Renal cortex interstitium (tissue), 11 donors: ENCODE data around the gene JAKMIP1. TPM values are rescaled to one million over a fixed set of nuclear protein-coding genes. Genes with fewer than 3 reads are reported as not detected.

Experiments
- DNase-seq, 11 donors: peaks; one replicate each; pipeline ENCODE4 v3.0.0-alpha.2; 2013; ENCODE audit warnings: low read depth in 9 of 11, low spot score in 4 of 11; ENCODE audit errors: extremely low read depth in 1 of 11
- polyA plus RNA-seq, 3 donors: library from polyadenylated mRNA; unstranded; fragments of 120-200 nt; gene quantifications; one replicate each; pipeline ENCODE4 v1.2.1, GENCODE V29; 2013; ENCODE audit not compliant: insufficient read length in 3 of 3

The JAKMIP1 gene
- polyA plus RNA-seq, 3 donors: 0.09 to 0.14 TPM; not detected in 1

GRCh38 chr4:6191448-6192130 is 8.8 kb downstream of the JAKMIP1 start:
- DNase-seq: no peak

DNA sequence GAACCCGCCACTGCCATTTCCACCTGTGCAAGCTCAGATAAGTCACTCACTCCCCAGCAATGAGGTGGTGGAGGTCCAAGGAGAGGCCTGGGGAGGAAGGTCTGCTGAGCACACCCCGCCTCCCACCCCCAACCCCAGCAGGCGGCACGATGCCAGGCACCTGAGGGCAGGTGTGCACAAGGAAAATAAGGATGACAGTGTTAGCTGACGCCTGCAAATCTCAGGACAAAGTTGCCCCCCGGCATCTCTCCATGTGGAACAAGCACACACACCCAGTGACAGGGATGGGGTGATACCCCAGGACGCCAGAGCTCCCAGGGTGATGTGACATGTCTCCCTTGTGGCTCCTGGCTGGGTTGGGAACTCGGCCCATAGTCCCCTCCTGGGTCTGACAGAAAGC is 9.9 kb downstream of the JAKMIP1 start:
- no peak for DNase-seq

- no peak for DNase-seq
Observed at GRCh38 chr4:6189511-6189910, 10.8 kb downstream of the JAKMIP1 start.

- no peak for DNase-seq
Observed at GRCh38 chr4:6188687-6189305, 11.6 kb downstream of the JAKMIP1 start.

GRCh38 chr4:6184169-6184568 is 16.2 kb downstream of the JAKMIP1 start:
- DNase-seq: no peak

DNA sequence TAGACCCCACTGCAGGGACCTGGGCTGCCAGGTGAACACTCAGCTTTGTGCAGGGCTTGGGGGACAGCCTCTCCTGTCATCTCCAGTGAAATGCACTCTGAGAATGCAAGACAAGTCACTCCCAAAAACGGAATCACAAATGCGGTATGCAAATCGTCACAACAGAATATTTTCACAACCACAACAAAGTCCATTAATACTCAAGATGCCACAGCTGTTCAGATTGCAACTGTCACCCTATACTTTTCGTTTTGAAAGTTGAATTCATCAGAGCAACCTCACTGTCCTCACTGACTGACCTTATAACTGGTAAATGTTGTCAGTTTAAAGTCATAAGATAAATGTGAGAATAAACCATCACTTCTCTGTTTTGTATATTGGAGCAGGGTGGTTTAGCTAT is 16.6 kb downstream of the JAKMIP1 start:
- DNase-seq: no peak

GRCh38 chr4:6182376-6183280 is 17.7 kb downstream of the JAKMIP1 start:
- DNase-seq: no peak

DNA sequence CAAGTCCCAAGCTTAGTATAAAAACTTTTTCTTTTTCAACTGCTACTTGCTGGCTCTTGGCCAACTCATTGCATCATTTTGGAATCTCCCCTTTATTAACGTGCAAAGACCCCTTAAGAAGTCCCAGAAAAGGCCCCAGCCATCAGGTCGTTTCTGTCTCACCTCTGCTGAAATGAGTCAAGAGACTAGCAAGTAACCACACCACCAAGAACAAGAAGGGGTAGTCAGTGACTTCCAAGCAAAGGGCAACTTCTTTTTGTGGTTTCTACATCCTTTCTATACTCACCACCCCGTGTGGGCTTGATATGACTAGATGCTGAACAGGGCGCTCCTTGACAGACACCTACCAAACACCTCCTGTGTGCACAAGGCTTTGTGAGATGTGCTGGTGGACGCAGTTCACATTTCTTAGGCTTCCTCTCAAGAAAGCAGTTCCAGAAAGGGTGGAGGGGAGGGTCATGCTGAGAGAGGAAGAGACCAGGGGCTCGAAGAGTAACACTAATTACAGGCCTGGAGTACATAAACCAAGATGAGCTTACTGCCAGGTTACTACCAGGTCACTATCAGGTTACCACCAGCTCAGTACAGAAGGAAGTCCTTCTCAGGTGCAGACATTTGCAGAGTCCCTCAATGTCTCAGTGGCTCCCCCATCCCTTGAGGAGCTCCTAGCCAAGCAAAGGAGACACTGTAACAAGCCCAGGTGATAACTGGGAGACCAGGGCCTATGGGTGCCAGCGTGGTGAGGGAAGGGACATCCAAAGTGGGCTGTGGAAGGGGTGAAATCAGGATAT is 19.3 kb downstream of the JAKMIP1 start:
- DNase-seq: no peak

- DNase-seq: no peak
Observed at GRCh38 chr4:6179362-6179761, 21.0 kb downstream of the JAKMIP1 start.

DNA sequence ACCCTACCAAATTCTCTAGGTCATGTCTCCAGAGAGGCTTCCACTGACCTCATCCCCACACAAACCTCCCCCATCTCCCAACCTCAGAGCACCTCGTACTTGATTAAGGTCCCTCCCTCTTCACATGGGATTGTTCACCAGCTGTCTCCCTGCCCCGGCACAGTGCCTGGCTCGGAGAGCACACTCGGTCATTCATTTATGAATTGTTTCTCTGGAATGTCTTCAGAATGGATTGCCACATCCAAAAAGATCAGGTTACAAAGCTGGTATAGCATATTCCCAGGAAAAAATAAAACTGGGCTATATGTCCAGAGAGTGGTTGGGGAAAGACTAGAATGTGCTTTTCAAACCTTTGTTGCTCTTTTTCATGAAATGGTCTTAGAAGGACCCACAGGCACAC is 21.6 kb downstream of the JAKMIP1 start:
- DNase-seq: no peak

- DNase-seq: no peak
Observed at GRCh38 chr4:6177587-6178197, 22.7 kb downstream of the JAKMIP1 start.

DNA sequence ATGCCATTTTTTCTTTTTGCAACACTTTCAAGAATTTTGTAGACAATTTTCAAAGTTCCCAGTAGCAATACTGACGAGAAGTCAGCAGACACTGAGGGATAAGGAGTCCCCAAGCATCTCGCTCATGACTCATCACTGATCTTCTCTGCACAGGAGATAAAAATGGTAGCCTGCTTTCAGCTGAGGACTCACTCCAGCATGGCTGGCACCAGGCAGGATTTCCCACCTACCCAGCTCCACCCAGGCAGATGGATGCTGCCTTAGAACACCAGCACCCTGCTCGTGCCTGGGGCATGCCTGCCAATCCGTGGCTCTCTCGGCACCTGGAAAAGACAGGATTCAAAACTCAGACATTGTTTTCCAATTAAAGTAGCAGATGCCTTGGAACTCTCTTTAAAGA is 24.9 kb downstream of the JAKMIP1 start:
- no peak for DNase-seq

GRCh38 chr4:6172927-6173200 is 27.5 kb downstream of the JAKMIP1 start:
- no peak for DNase-seq

GRCh38 chr4:6172093-6172926 is 28.0 kb downstream of the JAKMIP1 start:
- no peak for DNase-seq

GRCh38 chr4:6169239-6169638 is 31.1 kb downstream of the JAKMIP1 start:
- DNase-seq: no peak

DNA sequence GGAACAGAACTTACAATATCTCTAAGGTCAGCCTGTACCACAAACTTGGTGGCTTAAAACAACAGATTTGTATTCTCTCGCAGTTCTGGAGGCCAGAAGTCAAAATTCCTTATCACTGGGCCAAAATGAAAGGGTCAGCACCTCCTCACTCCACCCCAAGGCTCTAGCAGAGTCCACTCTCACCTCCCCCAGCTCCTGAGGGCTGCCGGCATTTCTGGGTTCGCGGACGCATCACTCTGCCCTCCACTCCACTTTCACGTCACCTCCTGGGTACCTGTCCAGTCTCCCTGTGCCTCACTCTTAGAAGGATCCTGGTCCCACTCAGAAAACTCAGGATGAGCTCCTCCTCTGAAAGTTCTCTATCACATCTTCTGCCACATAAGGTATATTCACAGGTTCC is 34.6 kb downstream of the JAKMIP1 start:
- no peak for DNase-seq

DNA sequence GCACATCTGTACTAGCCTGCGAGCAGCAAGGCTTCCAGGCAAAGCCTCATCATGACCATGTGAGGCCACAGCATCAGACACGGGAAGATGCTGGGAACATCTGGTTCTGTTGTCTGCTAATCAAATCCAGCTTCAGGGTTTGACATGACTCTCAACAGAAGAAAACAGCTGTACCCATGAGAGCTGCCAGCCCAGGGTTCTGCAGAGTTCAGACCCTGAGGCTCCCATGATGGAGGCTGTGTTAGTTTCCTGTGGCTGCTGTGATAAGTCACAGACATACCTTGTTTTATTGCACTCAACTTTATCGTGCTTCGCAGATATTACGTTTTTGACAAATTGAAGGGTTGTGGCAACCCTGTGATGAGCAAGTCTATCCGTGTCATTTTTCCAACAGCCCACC is 37.5 kb downstream of the JAKMIP1 start:
- no peak for DNase-seq

GRCh38 chr4:6161921-6162464 is 38.4 kb downstream of the JAKMIP1 start:
- DNase-seq: no peak
